ENCODE results near the gene ARL11. TPM values are rescaled to one million over a fixed set of nuclear protein-coding genes. Genes with fewer than 3 reads are reported as not detected.

The ARL11 gene
- under 1 TPM; 0.29 to 0.61 TPM for total RNA-seq

DNA sequence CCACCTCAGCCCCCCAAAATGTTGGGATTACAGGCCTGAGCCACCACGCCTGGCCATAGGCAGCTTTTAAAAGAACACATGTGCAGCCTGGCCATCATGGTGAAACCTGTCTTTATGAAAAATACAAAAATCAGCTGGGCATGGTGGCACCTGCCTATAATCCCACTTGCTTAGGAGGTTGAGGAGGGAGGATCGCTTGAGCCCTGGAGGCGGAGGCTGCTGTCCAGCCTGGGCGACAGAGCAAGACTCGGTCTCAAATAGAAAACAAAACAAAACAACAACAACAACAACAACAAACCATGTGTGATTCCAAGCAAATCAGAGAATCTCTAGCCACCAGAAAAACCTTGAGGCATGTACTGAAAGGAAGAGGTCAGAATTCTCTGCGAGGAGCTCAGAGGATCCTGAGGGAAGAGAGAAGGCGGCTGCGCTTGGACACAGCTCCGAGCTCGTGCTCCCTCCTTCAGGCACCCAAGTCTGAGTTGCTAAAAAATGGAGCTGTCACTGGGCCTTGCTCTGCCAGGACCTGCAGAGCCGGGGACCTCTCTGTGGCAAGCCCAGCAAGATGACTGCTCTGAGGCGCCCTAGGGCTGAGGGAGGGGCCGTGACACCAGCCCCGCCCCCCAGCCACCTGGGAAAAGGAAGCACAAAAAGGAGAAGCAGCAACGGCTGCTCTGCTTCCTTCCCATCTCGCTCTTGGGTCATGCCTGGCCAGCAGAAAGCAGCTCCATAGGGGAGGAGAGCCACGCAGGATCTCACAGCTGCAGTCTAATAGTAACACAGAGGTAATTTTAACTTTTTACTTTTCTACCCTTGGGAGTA lies at the start of gene ARL11:
Gene ARL11 (plus strand): TSS at position 677 of the 822 bp plus-strand sequence. CDS start 1,941 bp downstream, outside the sequence.
- ATAC-seq (peak; percentile 94), DNase-seq (peak; percentile 68)
- Mint-ChIP-seq H3K27ac (peak within 1 kb of the TSS; percentile 66), H3K9me3 (no peaks in the 10 kb centered on the region), H3K4me1 (ENCODE audit: low read depth) (peaks cover 7% of the 10 kb centered on the region), H3K27me3 (no peaks in the 10 kb centered on the region), H3K36me3 (ENCODE audit: low read depth) (no peaks in the 10 kb centered on the region), H3K4me3 (peak within 1 kb of the TSS; percentile 75)
- ChIA-PET POLR2A (interaction anchor here (1.3 kb wide), 1 partner anchor 241 kb away, joined by 3 read pairs; no protein-coding TSS in a partner anchor), CTCF (interaction anchor here (2.0 kb wide), 1 partner anchor 19 kb away, joined by 5 read pairs; no protein-coding TSS in a partner anchor)
- intact Hi-C loops (cut with micrococcal nuclease) = no loop called here
- TF ChIP-seq, protein P1, sequence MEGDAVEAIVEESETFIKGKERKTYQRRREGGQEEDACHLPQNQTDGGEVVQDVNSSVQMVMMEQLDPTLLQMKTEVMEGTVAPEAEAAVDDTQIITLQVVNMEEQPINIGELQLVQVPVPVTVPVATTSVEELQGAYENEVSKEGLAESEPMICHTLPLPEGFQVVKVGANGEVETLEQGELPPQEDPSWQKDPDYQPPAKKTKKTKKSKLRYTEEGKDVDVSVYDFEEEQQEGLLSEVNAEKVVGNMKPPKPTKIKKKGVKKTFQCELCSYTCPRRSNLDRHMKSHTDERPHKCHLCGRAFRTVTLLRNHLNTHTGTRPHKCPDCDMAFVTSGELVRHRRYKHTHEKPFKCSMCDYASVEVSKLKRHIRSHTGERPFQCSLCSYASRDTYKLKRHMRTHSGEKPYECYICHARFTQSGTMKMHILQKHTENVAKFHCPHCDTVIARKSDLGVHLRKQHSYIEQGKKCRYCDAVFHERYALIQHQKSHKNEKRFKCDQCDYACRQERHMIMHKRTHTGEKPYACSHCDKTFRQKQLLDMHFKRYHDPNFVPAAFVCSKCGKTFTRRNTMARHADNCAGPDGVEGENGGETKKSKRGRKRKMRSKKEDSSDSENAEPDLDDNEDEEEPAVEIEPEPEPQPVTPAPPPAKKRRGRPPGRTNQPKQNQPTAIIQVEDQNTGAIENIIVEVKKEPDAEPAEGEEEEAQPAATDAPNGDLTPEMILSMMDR (IDR thresholded peaks at IDR 0.05) = no peak

DNA sequence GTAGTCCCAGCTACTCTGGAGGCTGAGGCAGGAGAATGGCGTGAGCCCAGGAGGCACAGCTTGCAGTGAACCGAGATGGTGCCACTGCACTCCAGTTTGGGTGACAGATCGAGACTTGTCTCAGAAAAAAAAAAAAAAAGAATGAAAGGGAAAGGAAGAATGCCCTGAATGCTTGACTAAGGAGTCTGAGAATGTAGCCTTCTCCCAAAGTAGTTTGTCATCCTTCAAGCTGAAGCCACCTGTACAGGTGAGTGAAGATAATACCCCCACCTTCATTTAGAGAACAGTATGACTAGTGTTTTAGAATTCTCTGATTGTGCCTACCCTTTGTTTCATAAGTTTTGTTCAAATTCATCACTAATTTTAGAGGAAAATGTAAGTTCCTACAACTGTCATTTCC lies 48.8 kb upstream of the ARL11 start:
- ChIA-PET POLR2A (no interaction called here), CTCF (no interaction called here)
- intact Hi-C loops (cut with micrococcal nuclease) = no loop called here
- TF ChIP-seq, protein P1 (IDR thresholded peaks at IDR 0.05) = no peak
- H3K27ac Mint-ChIP-seq = no peak overlapping the region
- ATAC-seq = no peak
- no peak for DNase-seq
- H3K36me3 Mint-ChIP-seq (ENCODE audit: low read depth) = peaks cover 15% of the 10 kb centered on the region
- H3K9me3 Mint-ChIP-seq = peaks cover 2% of the 10 kb centered on the region
- no peak overlapping the region for H3K4me3 Mint-ChIP-seq
- H3K4me1 Mint-ChIP-seq (ENCODE audit: low read depth) = peaks cover 20% of the 10 kb centered on the region
- no peaks in the 10 kb centered on the region for H3K27me3 Mint-ChIP-seq

DNA sequence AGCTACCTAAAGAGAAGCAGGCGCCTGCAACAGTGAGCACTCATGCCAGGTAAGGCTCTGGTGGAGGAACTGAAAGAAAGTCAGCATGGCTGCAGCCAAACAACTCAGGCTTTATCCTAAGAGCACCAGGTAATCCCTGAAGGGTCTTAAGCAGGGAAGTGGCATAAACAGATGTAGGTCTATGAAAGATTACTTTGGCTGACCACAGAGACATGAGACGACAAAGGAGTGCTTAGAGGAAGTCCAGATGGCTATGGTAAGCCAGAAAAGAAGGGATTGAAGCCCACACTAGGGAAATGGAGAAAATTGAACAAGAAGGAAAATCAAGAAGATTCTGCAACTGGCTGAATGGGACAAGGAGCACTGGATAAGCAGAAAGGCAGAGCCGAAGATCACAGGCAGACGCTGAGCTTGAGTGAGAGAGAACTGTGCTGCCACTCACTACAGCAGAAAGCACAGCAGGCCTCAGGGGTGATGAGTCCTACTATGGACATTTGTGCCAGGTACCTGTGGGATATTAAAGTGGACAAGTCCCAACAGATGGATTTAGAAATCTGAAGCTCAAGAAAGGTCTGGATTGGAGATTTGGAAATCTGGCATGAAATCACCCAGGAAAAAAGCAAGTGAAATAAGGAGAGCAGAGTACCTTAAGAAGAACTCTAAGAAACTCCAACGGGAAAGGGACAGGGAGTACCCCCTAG lies 47.2 kb upstream of the ARL11 start:
- no peaks in the 10 kb centered on the region for H3K9me3 Mint-ChIP-seq
- POLR2A ChIA-PET = interaction anchor here (0.7 to 1.0 kb wide), 2 partner anchors 24 to 285 kb away, joined by 3 read pairs; no protein-coding TSS in a partner anchor
- H3K4me1 Mint-ChIP-seq (ENCODE audit: low read depth) = peaks cover 22% of the 10 kb centered on the region
- intact Hi-C loops (cut with micrococcal nuclease) = no loop called here
- ATAC-seq (no peak), DNase-seq (no peak)
- no peaks in the 10 kb centered on the region for H3K27me3 Mint-ChIP-seq
- no peak overlapping the region for H3K27ac Mint-ChIP-seq
- TF ChIP-seq, protein P1 (IDR thresholded peaks at IDR 0.05) = no peak
- no peak overlapping the region for H3K4me3 Mint-ChIP-seq
- H3K36me3 Mint-ChIP-seq (ENCODE audit: low read depth) = peaks cover 14% of the 10 kb centered on the region
- CTCF ChIA-PET = no interaction called here

DNA sequence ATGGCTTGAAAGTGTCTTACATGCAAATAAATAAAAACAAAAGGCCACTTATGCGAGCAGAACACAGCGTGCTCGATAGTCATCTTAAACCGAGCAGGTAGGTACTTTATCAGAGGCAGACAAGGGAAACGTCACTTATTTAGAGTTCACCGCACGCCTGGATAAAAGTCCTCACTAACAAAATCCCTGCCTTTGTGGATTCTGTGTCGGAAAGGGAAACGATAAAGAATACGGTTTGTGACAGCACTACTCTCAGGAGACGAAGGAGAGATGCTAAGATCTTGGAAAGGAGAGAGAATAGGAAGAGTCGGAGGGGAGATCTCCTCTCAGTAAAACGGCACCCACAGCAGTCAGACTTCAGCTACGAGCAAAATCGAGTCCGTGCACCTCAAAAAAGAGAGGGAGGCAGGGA lies 43.5 kb upstream of the ARL11 start:
- Mint-ChIP-seq H3K4me3 (peak overlapping the region; percentile 91), H3K27me3 (no peaks in the 10 kb centered on the region), H3K4me1 (ENCODE audit: low read depth) (peaks cover 23% of the 10 kb centered on the region), H3K9me3 (no peaks in the 10 kb centered on the region), H3K36me3 (ENCODE audit: low read depth) (peaks cover 9% of the 10 kb centered on the region), H3K27ac (peak overlapping the region; percentile 86)
- TF ChIP-seq, protein P1 (IDR thresholded peaks at IDR 0.05) = no peak
- intact Hi-C loops (cut with micrococcal nuclease) = no loop called here
- peak; percentile 10 for DNase-seq
- no peak for ATAC-seq
- POLR2A ChIA-PET = interaction anchor here (0.9 to 1.5 kb wide), 5 partner anchors 13 to 141 kb away, joined by 3 to 4 read pairs (median 3); partner anchors contain the start of genes CAB39L and SETDB2
- CTCF ChIA-PET = interaction anchor here (0.7 to 1.0 kb wide), 2 partner anchors 24 to 89 kb away, joined by 3 to 4 read pairs; partner anchors contain the start of gene PHF11

Measured in activated CD8-positive, alpha-beta T cell treated with anti-CD3 and anti-CD28 coated beads for 36 hours (primary cell).